ENCODE measurements around the gene RPS24.

RPS24 gene

DNA sequence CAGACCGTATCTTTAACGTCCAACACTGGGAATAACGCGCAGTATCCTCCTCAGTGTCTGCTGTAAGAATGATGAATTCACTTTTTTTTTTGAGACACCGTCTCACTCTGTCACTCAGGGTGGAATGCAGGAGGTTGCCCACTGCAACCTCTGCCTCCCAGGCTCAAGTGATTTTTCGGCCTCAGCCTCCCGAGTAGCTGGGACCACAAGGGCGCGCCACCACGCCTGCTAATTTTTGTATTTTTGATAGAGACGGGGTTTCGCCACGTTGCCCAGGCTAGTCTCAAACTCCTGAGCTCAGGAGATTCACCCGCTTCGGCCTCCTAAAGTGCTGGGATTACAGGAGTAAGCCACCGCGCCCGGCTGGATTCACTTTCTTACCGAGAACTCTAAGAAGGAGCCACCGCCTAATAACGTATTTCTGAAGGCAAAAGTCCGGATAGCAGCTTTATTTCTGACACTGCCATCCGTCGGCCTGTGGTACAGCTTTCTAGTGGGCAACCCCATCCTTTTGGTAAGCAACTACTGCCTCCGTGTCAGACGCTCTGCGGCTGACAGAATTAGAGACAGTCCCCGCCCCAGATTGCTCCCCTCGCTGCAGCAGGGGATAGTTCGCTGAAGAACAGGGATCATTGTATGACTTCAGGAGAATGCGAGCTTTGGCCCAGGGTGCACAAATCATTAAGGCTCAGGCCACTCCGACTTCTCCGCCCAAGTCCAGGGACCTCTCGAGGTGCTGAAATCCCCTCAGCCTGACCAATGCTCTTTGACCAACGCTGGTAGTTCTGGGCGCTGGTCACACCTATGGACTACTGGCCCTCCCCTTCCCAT lies 5.0 kb upstream of the RPS24 start:
- no peak for DNase-seq (ENCODE audit: low spot score)

GRCh38 chr10:78029269-78030226 lies 4.1 kb upstream of the RPS24 start, which contains the start of gene POLR3A:
POLR3A (minus strand) TSS chr10:78029515; CDS start chr10:78029407, 108 bp downstream.
- DNase-seq (ENCODE audit: low spot score): peak; percentile 91

GRCh38 chr10:78033387-78033636 lies 351 bp upstream of the RPS24 start:
- DNase-seq (ENCODE audit: low spot score): no peak

DNA sequence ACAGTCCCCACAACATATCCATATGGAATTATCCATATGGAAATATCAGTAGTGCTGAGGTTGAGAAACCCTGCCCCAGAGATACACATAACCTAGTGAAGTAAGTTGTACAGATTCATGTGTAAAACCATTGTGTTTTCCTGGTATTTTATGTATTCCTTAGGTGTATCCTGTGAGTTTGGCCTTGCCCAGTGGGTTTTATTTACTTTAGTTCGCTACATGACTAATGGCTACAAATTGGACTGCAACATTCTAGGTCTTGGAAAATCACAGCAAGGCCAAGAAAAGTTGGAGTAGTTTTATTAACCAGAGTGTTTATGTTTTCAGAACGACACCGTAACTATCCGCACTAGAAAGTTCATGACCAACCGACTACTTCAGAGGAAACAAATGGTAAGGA lies 1.4 kb downstream of the RPS24 start:
- DNase-seq (ENCODE audit: low spot score): no peak

DNA sequence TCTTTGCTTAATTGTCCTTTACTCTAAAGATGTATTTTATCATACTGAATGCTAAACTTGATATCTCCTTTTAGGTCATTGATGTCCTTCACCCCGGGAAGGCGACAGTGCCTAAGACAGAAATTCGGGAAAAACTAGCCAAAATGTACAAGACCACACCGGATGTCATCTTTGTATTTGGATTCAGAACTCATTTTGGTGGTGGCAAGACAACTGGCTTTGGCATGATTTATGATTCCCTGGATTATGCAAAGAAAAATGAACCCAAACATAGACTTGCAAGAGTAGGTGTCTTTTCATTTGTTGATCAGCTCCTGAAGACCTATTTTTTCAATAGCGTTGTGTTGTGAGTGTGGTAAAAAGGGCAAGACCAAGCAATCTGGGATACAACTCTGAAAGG lies 1.8 kb downstream of the RPS24 start:
- no peak for DNase-seq (ENCODE audit: low spot score)

DNA sequence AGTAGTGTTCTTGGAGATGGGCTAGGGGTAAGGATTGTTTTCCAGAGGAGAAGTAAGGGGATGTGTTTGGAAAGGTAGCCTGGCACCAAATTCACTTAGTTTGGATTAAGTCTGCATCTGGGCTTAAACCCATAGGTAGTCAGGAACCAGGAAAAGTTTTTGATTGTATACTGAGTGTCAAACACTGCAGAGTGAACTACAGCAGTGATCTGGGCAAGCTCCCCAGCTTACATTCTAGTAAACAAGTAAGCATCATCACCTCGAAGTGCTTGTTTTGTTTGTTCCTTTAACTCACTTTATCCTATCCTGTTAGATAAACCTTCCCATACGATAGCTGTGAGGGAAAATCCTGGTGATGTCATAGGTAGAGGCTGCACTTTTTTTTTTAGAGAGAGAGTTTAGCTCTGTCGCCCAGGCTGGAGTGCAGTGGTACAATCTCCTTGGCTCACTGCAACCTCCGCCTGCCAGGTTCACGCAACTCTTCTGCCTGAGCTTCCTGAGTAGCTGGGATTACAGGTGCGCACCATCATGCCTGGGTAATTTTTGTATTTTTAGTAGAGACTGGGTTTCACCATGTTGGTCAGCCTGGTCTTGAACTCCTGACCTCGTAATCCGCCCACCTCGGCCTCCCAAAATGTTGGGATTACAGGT lies 2.4 kb downstream of the RPS24 start:
- DNase-seq (ENCODE audit: low spot score): no peak

DNA sequence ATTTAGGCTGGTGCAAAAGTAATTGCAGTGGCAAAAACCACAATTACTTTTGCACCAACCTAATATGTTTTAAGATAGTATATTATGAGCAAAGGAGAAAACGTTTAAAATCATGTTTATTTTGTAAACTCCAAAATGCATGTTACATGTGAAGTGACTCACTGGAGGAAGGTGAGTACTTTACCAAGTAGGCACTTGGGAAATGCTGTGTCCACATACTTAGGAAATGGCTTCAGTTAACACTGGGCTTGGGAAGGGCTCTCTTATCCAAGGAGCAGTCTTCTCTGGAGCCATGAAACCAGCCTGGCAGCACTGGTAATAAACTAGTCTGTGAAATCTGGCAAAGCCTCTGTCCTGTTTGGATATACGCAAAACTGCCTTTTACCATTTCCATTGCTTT lies 4.4 kb downstream of the RPS24 start:
- no peak for DNase-seq (ENCODE audit: low spot score)

DNA sequence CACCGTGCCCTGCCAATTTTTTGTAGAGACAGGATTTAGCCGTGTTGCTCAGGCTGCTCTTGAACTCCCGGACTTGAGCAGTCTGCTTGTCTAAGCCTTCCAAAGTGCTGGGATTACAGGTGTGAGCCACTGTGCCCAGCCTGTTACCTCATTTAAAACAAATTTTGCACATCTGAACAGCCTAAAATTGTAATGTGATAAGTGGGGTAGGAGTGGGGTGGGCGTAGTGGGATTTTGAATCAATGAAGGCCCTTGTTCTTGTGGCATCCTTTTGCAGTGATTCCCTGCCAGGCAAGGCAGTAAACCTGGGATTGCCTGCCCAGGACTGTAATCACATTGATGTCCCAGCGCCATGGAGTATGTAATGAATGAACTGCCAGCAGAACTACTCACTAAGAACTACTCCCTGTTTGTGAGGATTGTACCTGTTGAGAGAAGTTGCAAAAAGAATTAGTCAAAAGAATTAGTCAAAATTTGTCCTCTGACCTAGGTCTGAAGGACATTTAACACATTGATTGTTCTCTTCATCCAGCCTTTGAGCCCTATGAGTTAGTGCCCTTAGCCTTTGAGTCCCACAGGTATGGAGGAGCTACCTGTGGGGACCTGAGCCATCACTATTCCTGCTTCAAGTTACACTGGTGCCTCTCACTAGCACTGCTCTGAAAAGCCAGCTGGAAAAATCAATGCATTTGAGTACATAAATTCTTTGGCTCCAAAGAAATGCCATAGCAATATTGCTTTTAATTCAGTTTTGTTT lies 5.3 kb downstream of the RPS24 start:
- no peak for DNase-seq (ENCODE audit: low spot score)

DNA sequence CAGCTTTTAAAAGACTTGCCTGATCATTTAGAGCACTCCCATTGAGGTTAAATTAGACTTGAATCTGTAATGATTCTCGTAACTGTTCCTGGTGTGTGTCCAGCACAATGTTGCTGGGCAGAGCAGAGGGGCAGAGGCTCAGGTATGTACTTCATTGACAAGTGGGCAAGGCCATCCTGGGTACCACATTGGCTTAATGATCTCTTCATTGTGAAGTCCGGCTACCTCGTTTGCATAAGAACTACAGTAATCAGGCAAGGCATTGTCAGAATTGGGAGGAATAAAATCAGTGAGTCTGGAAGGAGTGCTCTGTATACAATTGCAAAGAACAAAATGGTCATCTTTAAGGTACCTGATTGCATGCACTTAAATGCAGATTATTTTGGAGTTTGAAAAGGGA lies 6.1 kb downstream of the RPS24 start:
- DNase-seq (ENCODE audit: low spot score): no peak

DNA sequence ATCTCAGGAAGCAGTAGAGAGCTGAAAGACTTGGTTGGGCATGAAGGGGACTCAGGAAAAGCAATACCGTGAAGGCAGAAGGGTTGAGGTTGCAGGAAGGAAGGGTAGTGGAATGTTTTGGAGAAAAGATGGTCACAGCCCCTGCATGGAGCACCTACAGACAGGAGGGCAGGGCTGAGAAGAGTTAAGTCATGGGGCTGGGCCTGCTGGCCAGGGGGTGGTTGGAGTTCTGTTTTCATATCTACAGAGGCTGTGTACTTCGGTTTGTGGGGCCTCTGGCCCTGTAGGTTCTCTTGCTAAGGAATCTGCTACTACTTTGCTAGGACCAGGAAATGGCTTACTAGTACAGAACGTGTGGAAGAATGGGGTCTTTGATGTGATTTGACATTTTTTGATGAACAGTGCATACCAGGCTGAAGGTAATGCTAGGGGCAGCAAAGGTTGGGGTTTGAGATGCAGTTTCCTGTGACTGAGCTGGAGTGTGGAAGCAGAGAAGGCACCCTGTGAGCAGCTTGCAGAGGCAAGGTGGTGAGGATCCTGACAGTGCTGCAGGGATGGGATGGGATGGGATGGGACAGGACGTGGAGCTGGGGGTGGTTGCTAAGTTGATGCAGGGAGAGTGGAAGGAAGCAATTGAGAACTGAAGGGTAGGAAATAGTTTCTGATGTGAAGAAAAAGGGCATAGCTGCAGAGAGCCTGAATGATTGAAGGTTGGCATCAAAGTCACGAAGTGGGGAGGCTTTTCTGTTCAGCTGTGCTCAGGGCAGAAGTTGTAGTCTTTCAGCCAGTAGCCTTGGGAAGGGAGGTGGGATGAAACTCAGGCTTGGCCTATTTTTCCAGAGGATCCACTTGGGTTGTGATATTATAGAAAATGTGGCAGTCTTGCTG lies 7.8 kb downstream of the RPS24 start:
- DNase-seq (ENCODE audit: low spot score): no peak

GRCh38 chr10:78042058-78042751 lies 8.5 kb downstream of the RPS24 start:
- no peak for DNase-seq (ENCODE audit: low spot score)

GRCh38 chr10:78042752-78043104 lies 9.1 kb downstream of the RPS24 start:
- no peak for DNase-seq (ENCODE audit: low spot score)

GRCh38 chr10:78044179-78044578 lies 10.5 kb downstream of the RPS24 start:
- DNase-seq (ENCODE audit: low spot score): no peak

GRCh38 chr10:78044699-78045098 lies 11.0 kb downstream of the RPS24 start:
- DNase-seq (ENCODE audit: low spot score): no peak

- peak; percentile 47 for DNase-seq (ENCODE audit: low spot score)
Observed at GRCh38 chr10:78045237-78045636, 11.6 kb downstream of the RPS24 start.

DNA sequence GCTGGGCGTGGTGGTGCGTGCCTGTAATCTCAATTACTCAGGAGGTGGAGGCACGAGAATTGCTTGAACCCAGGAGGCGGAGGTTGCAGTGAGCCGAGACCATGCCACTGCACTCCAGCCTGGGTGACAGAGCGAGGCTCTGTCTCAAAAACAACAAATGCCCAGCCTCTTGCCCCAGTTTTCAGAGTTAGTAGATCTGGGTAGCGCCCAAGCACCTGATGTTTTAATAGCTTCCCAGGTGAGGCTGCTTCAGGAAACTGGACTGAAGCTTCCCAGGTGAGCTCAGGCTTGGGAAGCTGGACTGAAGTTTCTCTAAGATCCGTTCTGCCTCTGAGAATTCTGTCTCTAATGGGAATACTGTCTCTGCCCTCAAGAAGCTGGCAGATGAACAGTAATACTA lies 12.2 kb downstream of the RPS24 start:
- no peak for DNase-seq (ENCODE audit: low spot score)

GRCh38 chr10:78046711-78047269 lies 13.1 kb downstream of the RPS24 start:
- no peak for DNase-seq (ENCODE audit: low spot score)

DNA sequence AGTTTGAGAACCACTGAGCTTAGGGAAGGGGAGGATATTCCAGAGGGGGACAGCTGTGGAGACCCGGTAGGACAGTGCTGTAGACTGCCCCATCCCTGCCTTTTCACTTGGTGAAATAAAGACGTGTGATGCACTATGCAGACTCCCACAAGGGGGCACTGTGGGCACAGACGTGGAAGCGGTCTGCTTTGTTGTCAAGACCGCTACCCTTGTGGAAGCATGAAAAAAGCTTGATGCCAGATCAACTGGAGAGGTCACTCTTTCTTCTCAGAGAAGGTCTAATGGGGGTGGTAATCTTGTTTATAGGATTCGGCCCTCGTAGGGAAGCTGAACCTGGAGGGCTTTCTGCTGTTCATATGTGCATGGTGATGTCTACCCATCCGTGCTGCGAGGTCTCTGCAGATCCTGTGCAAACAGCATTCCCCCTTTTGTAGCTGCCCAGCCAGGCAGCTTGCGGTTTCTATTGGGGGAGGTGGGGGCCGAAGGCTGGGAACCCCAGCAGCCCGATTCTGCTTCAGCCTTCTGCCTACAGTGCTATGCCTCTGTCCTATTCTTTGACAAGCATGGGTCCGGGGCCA lies 13.7 kb downstream of the RPS24 start:
- peak; percentile 56 for DNase-seq (ENCODE audit: low spot score)

GRCh38 chr10:78049851-78050250 lies 16.2 kb downstream of the RPS24 start:
- no peak for DNase-seq (ENCODE audit: low spot score)

Measured in germinal center (tissue), 1 donor.